ENCODE results near the gene TMEM266.

The TMEM266 gene

DNA sequence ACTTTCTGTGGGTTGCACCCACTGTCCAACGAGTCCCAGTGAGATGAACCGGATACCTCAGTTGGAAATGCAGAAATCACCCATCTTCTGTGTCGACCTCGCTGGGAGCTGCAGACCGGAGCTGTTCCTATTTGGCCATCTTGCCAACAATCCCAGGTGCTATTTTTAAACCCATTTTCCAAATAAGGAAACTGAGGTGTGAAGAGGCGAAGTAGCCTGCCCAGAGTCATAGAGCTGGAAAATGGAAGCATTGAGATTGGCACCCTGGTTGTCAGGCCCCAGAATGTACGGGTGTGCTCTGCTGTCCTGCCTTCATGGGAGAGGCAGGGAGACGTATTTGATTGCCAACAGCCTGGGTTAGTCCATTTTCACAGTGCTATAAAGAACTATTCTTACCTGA lies 39.6 kb downstream of the TMEM266 start:
- TF ChIP-seq, protein P1, sequence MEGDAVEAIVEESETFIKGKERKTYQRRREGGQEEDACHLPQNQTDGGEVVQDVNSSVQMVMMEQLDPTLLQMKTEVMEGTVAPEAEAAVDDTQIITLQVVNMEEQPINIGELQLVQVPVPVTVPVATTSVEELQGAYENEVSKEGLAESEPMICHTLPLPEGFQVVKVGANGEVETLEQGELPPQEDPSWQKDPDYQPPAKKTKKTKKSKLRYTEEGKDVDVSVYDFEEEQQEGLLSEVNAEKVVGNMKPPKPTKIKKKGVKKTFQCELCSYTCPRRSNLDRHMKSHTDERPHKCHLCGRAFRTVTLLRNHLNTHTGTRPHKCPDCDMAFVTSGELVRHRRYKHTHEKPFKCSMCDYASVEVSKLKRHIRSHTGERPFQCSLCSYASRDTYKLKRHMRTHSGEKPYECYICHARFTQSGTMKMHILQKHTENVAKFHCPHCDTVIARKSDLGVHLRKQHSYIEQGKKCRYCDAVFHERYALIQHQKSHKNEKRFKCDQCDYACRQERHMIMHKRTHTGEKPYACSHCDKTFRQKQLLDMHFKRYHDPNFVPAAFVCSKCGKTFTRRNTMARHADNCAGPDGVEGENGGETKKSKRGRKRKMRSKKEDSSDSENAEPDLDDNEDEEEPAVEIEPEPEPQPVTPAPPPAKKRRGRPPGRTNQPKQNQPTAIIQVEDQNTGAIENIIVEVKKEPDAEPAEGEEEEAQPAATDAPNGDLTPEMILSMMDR (IDR thresholded peaks at IDR 0.05; ENCODE audit: low read depth, low read length) = no peak
- no peak overlapping the region for H3K4me3 ChIP-seq (ENCODE audit: low read depth, low read length)

- TF ChIP-seq, protein P1 (IDR thresholded peaks at IDR 0.05; ENCODE audit: low read depth, low read length) = no peak
- H3K4me3 ChIP-seq (ENCODE audit: low read depth, low read length) = no peak overlapping the region
Measured at GRCh38 chr15:76100361-76100760, 40.6 kb downstream of the TMEM266 start.

DNA sequence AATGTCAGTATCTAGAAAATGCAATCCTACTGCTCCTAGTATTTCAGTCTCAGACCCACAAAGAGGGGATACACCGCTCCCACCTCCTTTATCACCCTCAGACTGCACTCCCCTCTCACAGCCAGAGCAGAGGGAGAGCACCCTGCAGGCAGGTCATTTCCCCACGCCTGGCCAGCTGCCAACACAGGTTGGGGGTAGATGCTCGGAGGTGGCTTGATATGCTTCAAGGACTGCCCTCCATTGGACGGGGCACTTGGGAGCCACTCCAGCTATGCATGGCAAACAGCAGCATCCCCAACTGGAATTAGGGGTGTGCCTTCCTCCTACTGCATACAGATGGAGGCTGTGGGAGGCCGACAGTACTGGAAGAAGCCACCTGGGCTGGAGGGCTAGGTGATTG lies 41.9 kb downstream of the TMEM266 start:
- no peak overlapping the region for H3K4me3 ChIP-seq (ENCODE audit: low read depth, low read length)
- TF ChIP-seq, protein P1 (IDR thresholded peaks at IDR 0.05; ENCODE audit: low read depth, low read length) = no peak

DNA sequence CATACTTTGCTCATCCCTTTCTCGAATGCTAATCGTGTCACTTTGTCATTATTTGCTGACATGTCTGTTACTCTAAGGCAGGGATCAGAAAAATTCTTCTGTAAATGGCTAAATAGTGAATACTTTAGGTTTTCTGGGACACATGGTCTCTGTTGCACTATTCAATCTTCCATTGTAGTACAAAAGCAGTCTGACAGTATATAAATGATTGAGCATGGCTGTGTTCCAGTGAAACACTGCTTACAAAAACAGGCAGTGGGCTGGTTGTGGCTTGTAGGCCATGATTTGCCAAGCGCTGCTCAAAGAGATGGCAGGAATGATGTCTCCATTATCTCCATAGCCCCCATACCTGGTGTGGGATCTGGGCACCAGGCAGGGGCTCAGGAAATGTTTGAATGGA lies 45.6 kb downstream of the TMEM266 start:
- no peak overlapping the region for H3K4me3 ChIP-seq (ENCODE audit: low read depth, low read length)
- TF ChIP-seq, protein P1 (IDR thresholded peaks at IDR 0.05; ENCODE audit: low read depth, low read length) = no peak

DNA sequence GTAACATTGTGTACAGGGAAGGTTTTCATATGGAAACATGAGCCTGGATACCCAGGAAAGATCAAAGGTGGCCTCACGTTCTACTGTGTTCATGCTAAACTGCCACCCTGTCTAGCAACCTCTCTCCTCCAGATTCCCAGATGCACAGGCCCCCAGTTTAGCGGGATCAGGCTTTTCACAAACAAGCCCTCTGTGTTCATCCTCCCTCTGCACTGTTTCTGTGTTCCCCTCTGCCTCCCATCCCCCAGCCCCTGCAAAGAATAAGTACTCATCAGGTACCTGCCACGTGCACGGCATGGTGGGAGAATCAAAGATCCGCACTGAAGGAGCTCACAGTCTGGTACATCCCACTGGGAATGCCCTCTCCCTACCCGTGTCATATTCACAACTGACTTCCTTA lies 46.1 kb downstream of the TMEM266 start:
- no peak overlapping the region for H3K4me3 ChIP-seq (ENCODE audit: low read depth, low read length)
- TF ChIP-seq, protein P1 (IDR thresholded peaks at IDR 0.05; ENCODE audit: low read depth, low read length) = no peak

DNA sequence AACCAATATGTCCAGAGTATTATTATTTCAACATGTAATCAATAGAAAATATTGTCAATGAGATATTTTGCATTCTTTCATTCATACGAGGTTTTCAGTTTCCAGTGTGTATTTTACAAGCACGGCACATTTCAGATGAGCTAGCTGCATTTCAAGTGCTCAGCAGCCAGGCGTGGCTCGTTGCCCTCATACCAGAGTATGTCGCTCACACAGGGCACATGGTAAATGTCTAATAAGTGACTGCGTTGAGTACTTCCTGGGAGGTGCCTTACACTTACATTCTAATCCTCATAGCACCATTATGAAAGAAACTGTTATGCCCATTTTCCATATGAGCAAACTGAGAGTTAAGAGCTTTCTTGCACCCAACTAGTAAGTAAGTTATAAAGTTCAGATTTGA lies 47.4 kb downstream of the TMEM266 start:
- TF ChIP-seq, protein P1 (IDR thresholded peaks at IDR 0.05; ENCODE audit: low read depth, low read length) = no peak
- no peak overlapping the region for H3K4me3 ChIP-seq (ENCODE audit: low read depth, low read length)

DNA sequence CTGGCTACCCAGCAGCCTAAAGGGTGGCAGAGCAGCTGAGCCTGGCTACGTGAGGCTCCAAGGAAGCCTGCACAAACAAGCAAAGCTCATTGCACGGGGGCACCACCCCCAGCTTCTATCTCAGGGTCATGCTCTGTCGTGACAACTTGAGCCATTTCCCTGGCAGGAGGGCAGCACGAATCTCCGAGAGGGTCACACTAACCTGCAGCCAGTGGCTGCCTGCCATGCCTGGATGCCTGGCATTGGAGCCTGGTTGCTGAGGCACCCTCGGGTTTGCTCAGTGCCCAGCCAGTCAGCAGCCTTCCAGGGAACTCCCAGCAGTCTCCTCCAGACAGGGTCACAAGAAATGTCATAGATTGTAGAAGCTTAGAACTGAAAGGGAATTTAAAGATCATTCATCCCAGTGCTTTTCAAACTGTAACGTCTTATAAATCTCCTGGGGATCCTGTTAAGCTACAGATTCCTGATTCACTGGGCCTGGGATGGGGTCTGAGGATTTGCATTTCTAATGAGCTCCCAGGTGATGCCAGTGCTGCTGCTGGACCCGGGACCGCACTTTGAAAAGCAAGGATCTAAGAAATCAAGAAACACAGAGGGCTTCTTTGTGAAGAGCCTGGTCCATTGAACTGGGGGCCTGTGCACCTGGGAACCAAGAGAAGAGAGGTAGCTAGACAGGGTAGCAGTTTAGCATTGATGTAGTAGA lies 48.4 kb downstream of the TMEM266 start:
- H3K4me3 ChIP-seq (ENCODE audit: low read depth, low read length) = no peak overlapping the region
- TF ChIP-seq, protein P1 (IDR thresholded peaks at IDR 0.05; ENCODE audit: low read depth, low read length) = no peak

Measured in WI38 (cell line).